ENCODE data around the gene C2orf92.
"Not testable (repeated sequence)": the region's sequence is repeated elsewhere in the genome, so short reads cannot be mapped to it uniquely, and the experiment has no call there.

- TF ChIP-seq EZH2 (IDR thresholded peaks at IDR 0.05); POLR2AphosphoS5 (IDR thresholded peaks at IDR 0.05; ENCODE audit: borderline replicate concordance, low read depth, low read length): not testable (repeated sequence)
Observed at GRCh38 chr2:97687235-97687634, 17.7 kb downstream of the C2orf92 start.

All from SK-N-MC (cell line).